Measurements from ENCODE around the gene LRRC15. TPM values are rescaled to one million over a fixed set of nuclear protein-coding genes. Genes with fewer than 3 reads are reported as not detected.

The LRRC15 gene
- total RNA-seq, 2 donors from 2014 or later, result 0.11 TPM; not detected in 1

GRCh38 chr3:194387276-194387675, 17.7 kb upstream of the LRRC15 start:
- Histone ChIP-seq H3K27ac (ENCODE audit: low read depth, low read length) (no peak overlapping the region), H3K4me1 (ENCODE audit: control insufficient read depth, insufficient read depth, low read length) (peaks cover 19% of the 10 kb centered on the region), H3K27me3 (ENCODE audit: control insufficient read depth, insufficient read depth, low read length, poor library complexity, severe bottlenecking) (peaks cover 39% of the 10 kb centered on the region), H3K36me3 (ENCODE audit: control insufficient read depth, insufficient read depth, low read length) (no peaks in the 10 kb centered on the region), H3K4me3 (ENCODE audit: low read length) (no peak overlapping the region), H3K9ac (ENCODE audit: extremely low read depth, low read length, poor library complexity, severe bottlenecking) (no peak overlapping the region), H3K9me3 (ENCODE audit: control insufficient read depth, low read length) (peaks cover 9% of the 10 kb centered on the region)
- Mint-ChIP-seq H3K4me3 (no peak overlapping the region), H3K27me3 (ENCODE audit: insufficient read depth) (peaks cover 36% of the 10 kb centered on the region), H3K27ac (no peak overlapping the region), H3K9me3 (peaks cover 9% of the 10 kb centered on the region), H3K4me1 (peaks cover 30% of the 10 kb centered on the region), H3K36me3 (ENCODE audit: low read depth) (no peaks in the 10 kb centered on the region)
- DNase-seq, result no peak
- TF ChIP-seq CTCF (conservative IDR thresholded peaks at IDR 0.05), result no peak
- 96 to 100% methylated on average over 5 to 6 of the region's 6 CpGs for WGBS, 2 experiments (ENCODE audit: insufficient coverage in 1 of 2, insufficient read length in 1 of 2)

- H3K36me3 ChIP-seq (ENCODE audit: control insufficient read depth, insufficient read depth, low read length), result no peaks in the 10 kb centered on the region
- H3K27me3 Mint-ChIP-seq (ENCODE audit: insufficient read depth), result peaks cover 39% of the 10 kb centered on the region
- H3K27ac Mint-ChIP-seq, result no peak overlapping the region
- H3K9ac ChIP-seq (ENCODE audit: extremely low read depth, low read length, poor library complexity, severe bottlenecking), result no peak overlapping the region
- 82 to 84% methylated on average over 7 of the region's 7 CpGs for WGBS, 2 experiments (ENCODE audit: insufficient coverage in 1 of 2, insufficient read length in 1 of 2)
- no peaks in the 10 kb centered on the region for H3K36me3 Mint-ChIP-seq (ENCODE audit: low read depth)
- no peak overlapping the region for H3K4me3 Mint-ChIP-seq
- no peak overlapping the region for H3K27ac ChIP-seq (ENCODE audit: low read depth, low read length)
- peaks cover 9% of the 10 kb centered on the region for H3K9me3 ChIP-seq (ENCODE audit: control insufficient read depth, low read length)
- H3K27me3 ChIP-seq (ENCODE audit: control insufficient read depth, insufficient read depth, low read length, poor library complexity, severe bottlenecking), result peaks cover 39% of the 10 kb centered on the region
- peaks cover 30% of the 10 kb centered on the region for H3K4me1 Mint-ChIP-seq
- peaks cover 19% of the 10 kb centered on the region for H3K4me1 ChIP-seq (ENCODE audit: control insufficient read depth, insufficient read depth, low read length)
- no peak for TF ChIP-seq CTCF (conservative IDR thresholded peaks at IDR 0.05)
- H3K9me3 Mint-ChIP-seq, result peaks cover 9% of the 10 kb centered on the region
- no peak for DNase-seq
- H3K4me3 ChIP-seq (ENCODE audit: low read length), result no peak overlapping the region
These were observed 17.1 kb upstream of the LRRC15 start for GRCh38 chr3:194386648-194387047.

GRCh38 chr3:194386066-194386465, 16.5 kb upstream of the LRRC15 start:
- DNase-seq, result no peak
- H3K36me3 ChIP-seq (ENCODE audit: control insufficient read depth, insufficient read depth, low read length), result no peaks in the 10 kb centered on the region
- no peak for TF ChIP-seq CTCF (conservative IDR thresholded peaks at IDR 0.05)
- peaks cover 9% of the 10 kb centered on the region for H3K9me3 Mint-ChIP-seq
- H3K36me3 Mint-ChIP-seq (ENCODE audit: low read depth), result no peaks in the 10 kb centered on the region
- peaks cover 9% of the 10 kb centered on the region for H3K9me3 ChIP-seq (ENCODE audit: control insufficient read depth, low read length)
- no peak overlapping the region for H3K4me3 ChIP-seq (ENCODE audit: low read length)
- H3K4me1 ChIP-seq (ENCODE audit: control insufficient read depth, insufficient read depth, low read length), result peaks cover 19% of the 10 kb centered on the region
- H3K4me1 Mint-ChIP-seq, result peaks cover 30% of the 10 kb centered on the region
- peaks cover 42% of the 10 kb centered on the region for H3K27me3 Mint-ChIP-seq (ENCODE audit: insufficient read depth)
- H3K27me3 ChIP-seq (ENCODE audit: control insufficient read depth, insufficient read depth, low read length, poor library complexity, severe bottlenecking), result peaks cover 39% of the 10 kb centered on the region
- WGBS, 2 experiments (ENCODE audit: insufficient coverage in 1 of 2, insufficient read length in 1 of 2), result 86 to 90% methylated on average over 15 of the region's 15 CpGs
- H3K27ac ChIP-seq (ENCODE audit: low read depth, low read length), result no peak overlapping the region
- no peak overlapping the region for H3K9ac ChIP-seq (ENCODE audit: extremely low read depth, low read length, poor library complexity, severe bottlenecking)
- no peak overlapping the region for H3K4me3 Mint-ChIP-seq
- H3K27ac Mint-ChIP-seq, result no peak overlapping the region

All from endodermal cell (in vitro differentiated cells).